ENCODE results near the gene KRTAP20-3. TPM values are rescaled to one million over a fixed set of nuclear protein-coding genes. Genes with fewer than 3 reads are reported as not detected.

KRTAP20-3 gene
- total RNA-seq, 1 donor from 2014 or later, result not detected

- H3K4me3 ChIP-seq, result no peak overlapping the region
- no peaks in the 10 kb centered on the region for H3K36me3 ChIP-seq
- no peak for DNase-seq
- TF ChIP-seq, protein P1, sequence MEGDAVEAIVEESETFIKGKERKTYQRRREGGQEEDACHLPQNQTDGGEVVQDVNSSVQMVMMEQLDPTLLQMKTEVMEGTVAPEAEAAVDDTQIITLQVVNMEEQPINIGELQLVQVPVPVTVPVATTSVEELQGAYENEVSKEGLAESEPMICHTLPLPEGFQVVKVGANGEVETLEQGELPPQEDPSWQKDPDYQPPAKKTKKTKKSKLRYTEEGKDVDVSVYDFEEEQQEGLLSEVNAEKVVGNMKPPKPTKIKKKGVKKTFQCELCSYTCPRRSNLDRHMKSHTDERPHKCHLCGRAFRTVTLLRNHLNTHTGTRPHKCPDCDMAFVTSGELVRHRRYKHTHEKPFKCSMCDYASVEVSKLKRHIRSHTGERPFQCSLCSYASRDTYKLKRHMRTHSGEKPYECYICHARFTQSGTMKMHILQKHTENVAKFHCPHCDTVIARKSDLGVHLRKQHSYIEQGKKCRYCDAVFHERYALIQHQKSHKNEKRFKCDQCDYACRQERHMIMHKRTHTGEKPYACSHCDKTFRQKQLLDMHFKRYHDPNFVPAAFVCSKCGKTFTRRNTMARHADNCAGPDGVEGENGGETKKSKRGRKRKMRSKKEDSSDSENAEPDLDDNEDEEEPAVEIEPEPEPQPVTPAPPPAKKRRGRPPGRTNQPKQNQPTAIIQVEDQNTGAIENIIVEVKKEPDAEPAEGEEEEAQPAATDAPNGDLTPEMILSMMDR (IDR thresholded peaks at IDR 0.05; ENCODE audit: borderline replicate concordance), result no peak
- H3K27ac ChIP-seq (replicated peaks), result no peak overlapping the region
- H3K9me3 ChIP-seq (replicated peaks), result peaks cover 11% of the 10 kb centered on the region
- no peaks in the 10 kb centered on the region for H3K27me3 ChIP-seq (ENCODE audit: low read depth)
- no peaks in the 10 kb centered on the region for H3K4me1 ChIP-seq
- intact Hi-C loops (cut with micrococcal nuclease), result no loop called here
Observed at GRCh38 chr21:30623362-30623761, 19.3 kb upstream of the KRTAP20-3 start.

GRCh38 chr21:30625449-30626165, 17.1 kb upstream of the KRTAP20-3 start:
- Histone ChIP-seq H3K36me3 (no peaks in the 10 kb centered on the region), H3K27me3 (ENCODE audit: low read depth) (no peaks in the 10 kb centered on the region), H3K9me3 (replicated peaks) (peaks cover 11% of the 10 kb centered on the region), H3K4me3 (no peak overlapping the region), H3K27ac (replicated peaks) (no peak overlapping the region), H3K4me1 (no peaks in the 10 kb centered on the region)
- intact Hi-C loops (cut with micrococcal nuclease), result no loop called here
- no peak for DNase-seq
- TF ChIP-seq, protein P1 (IDR thresholded peaks at IDR 0.05; ENCODE audit: borderline replicate concordance), result no peak

GRCh38 chr21:30628109-30628508, 14.6 kb upstream of the KRTAP20-3 start:
- Histone ChIP-seq H3K36me3 (no peaks in the 10 kb centered on the region), H3K27ac (replicated peaks) (no peak overlapping the region), H3K4me3 (no peak overlapping the region), H3K27me3 (ENCODE audit: low read depth) (no peaks in the 10 kb centered on the region), H3K4me1 (no peaks in the 10 kb centered on the region), H3K9me3 (replicated peaks) (peaks cover 11% of the 10 kb centered on the region)
- no peak for DNase-seq
- intact Hi-C loops (cut with micrococcal nuclease), result no loop called here
- TF ChIP-seq, protein P1 (IDR thresholded peaks at IDR 0.05; ENCODE audit: borderline replicate concordance), result no peak

DNA sequence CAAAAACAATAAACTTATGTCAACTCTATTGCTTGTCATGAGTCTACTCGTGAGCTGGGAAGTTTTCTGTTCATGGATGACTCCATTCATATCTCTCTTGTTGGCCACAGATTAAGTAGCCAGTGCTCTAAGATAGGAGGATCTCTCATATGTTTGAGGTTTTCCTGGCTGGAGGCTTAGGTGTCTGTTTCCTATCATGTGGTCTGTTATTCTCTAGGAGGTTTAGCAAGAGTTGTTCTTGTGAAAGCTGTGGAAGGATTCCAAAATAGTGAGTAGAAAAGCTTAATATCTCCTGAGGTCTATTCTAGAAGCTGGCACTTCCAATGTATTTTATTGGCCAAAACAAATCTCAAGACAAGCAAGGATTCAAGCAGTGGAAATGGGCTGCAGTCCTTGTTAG, 13.5 kb upstream of the KRTAP20-3 start:
- no peak for DNase-seq
- peaks cover 9% of the 10 kb centered on the region for H3K9me3 ChIP-seq (replicated peaks)
- H3K27ac ChIP-seq (replicated peaks), result no peak overlapping the region
- no peaks in the 10 kb centered on the region for H3K4me1 ChIP-seq
- intact Hi-C loops (cut with micrococcal nuclease), result no loop called here
- TF ChIP-seq, protein P1 (IDR thresholded peaks at IDR 0.05; ENCODE audit: borderline replicate concordance), result no peak
- H3K36me3 ChIP-seq, result no peaks in the 10 kb centered on the region
- H3K27me3 ChIP-seq (ENCODE audit: low read depth), result no peaks in the 10 kb centered on the region
- no peak overlapping the region for H3K4me3 ChIP-seq

DNA sequence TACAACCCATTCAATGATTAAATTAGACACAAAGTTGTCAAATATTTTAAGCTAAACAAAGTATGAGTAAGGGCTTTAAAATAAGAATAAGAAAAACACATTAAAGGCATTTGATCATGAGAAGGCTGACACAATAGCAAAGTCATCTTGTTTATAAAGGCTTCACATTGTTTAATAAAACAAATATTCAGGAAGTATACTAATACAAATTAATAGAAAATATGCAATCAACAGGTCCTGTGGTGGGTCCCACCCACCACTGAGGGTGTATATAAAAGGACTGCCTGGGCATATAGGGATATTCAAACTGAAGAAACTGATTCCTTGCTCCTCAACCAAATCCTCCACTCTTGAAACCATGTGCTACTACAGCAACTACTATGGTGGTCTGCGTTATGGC, 7.8 kb upstream of the KRTAP20-3 start, which contains the start of gene KRTAP20-2:
Gene KRTAP20-2, plus strand, starts transcription at position 301 of the 400 bp plus-strand sequence. Its CDS starts 58 bp downstream, at position 359.
- intact Hi-C loops (cut with micrococcal nuclease), result no loop called here
- H3K27me3 ChIP-seq (ENCODE audit: low read depth), result no peaks in the 10 kb centered on the region
- TF ChIP-seq, protein P1 (IDR thresholded peaks at IDR 0.05; ENCODE audit: borderline replicate concordance), result no peak
- no peak for DNase-seq
- no peaks in the 10 kb centered on the region for H3K36me3 ChIP-seq
- H3K27ac ChIP-seq (replicated peaks), result no peak within 1 kb of the TSS
- H3K4me1 ChIP-seq, result no peaks in the 10 kb centered on the region
- no peaks in the 10 kb centered on the region for H3K9me3 ChIP-seq (replicated peaks)
- H3K4me3 ChIP-seq, result no peak within 1 kb of the TSS

All from left ventricle myocardium inferior (tissue), 1 donor.